ENCODE results near the gene ALDH6A1.

Gene ALDH6A1

GRCh38 chr14:74065746-74066575 is 18.3 kb downstream of the ALDH6A1 start:
- Mint-ChIP-seq H3K27ac (no peak overlapping the region), H3K36me3 (ENCODE audit: low read depth) (peaks cover 49% of the 10 kb centered on the region), H3K9me3 (no peaks in the 10 kb centered on the region), H3K4me1 (no peaks in the 10 kb centered on the region), H3K27me3 (ENCODE audit: low read depth) (no peaks in the 10 kb centered on the region), H3K4me3 (no peak overlapping the region)
- no peak for TF ChIP-seq CTCF (IDR thresholded peaks at IDR 0.05; ENCODE audit: unreplicated experiment in 3 of 3)

GRCh38 chr14:74064883-74065282 is 19.4 kb downstream of the ALDH6A1 start:
- H3K4me1 Mint-ChIP-seq, result no peaks in the 10 kb centered on the region
- peaks cover 55% of the 10 kb centered on the region for H3K36me3 Mint-ChIP-seq (ENCODE audit: low read depth)
- no peaks in the 10 kb centered on the region for H3K9me3 Mint-ChIP-seq
- H3K4me3 Mint-ChIP-seq, result no peak overlapping the region
- no peak for TF ChIP-seq CTCF (IDR thresholded peaks at IDR 0.05; ENCODE audit: unreplicated experiment in 3 of 3)
- H3K27me3 Mint-ChIP-seq (ENCODE audit: low read depth), result no peaks in the 10 kb centered on the region
- H3K27ac Mint-ChIP-seq, result no peak overlapping the region

- Mint-ChIP-seq H3K36me3 (ENCODE audit: low read depth) (peaks cover 59% of the 10 kb centered on the region), H3K27ac (no peak overlapping the region), H3K27me3 (ENCODE audit: low read depth) (no peaks in the 10 kb centered on the region), H3K4me3 (no peak overlapping the region), H3K4me1 (no peaks in the 10 kb centered on the region), H3K9me3 (no peaks in the 10 kb centered on the region)
- TF ChIP-seq CTCF (IDR thresholded peaks at IDR 0.05; ENCODE audit: unreplicated experiment in 3 of 3), result no peak
These were observed 19.8 kb downstream of the ALDH6A1 start for GRCh38 chr14:74064426-74064825.

GRCh38 chr14:74062809-74063150 is 21.5 kb downstream of the ALDH6A1 start:
- no peak overlapping the region for H3K4me3 Mint-ChIP-seq
- no peaks in the 10 kb centered on the region for H3K4me1 Mint-ChIP-seq
- peaks cover 55% of the 10 kb centered on the region for H3K36me3 Mint-ChIP-seq (ENCODE audit: low read depth)
- no peaks in the 10 kb centered on the region for H3K9me3 Mint-ChIP-seq
- TF ChIP-seq CTCF (IDR thresholded peaks at IDR 0.05; ENCODE audit: unreplicated experiment in 3 of 3), result no peak
- no peak overlapping the region for H3K27ac Mint-ChIP-seq
- H3K27me3 Mint-ChIP-seq (ENCODE audit: low read depth), result no peaks in the 10 kb centered on the region

GRCh38 chr14:74049876-74050495 is 34.3 kb downstream of the ALDH6A1 start:
- no peaks in the 10 kb centered on the region for H3K27me3 Mint-ChIP-seq (ENCODE audit: low read depth)
- no peaks in the 10 kb centered on the region for H3K4me1 Mint-ChIP-seq
- no peak overlapping the region for H3K27ac Mint-ChIP-seq
- peaks cover 11% of the 10 kb centered on the region for H3K36me3 Mint-ChIP-seq (ENCODE audit: low read depth)
- H3K9me3 Mint-ChIP-seq, result no peaks in the 10 kb centered on the region
- no peak for TF ChIP-seq CTCF (IDR thresholded peaks at IDR 0.05; ENCODE audit: unreplicated experiment in 3 of 3)
- H3K4me3 Mint-ChIP-seq, result no peak overlapping the region

- no peaks in the 10 kb centered on the region for H3K27me3 Mint-ChIP-seq (ENCODE audit: low read depth)
- no peaks in the 10 kb centered on the region for H3K9me3 Mint-ChIP-seq
- H3K27ac Mint-ChIP-seq, result no peak overlapping the region
- H3K4me3 Mint-ChIP-seq, result no peak overlapping the region
- no peaks in the 10 kb centered on the region for H3K4me1 Mint-ChIP-seq
- TF ChIP-seq CTCF (IDR thresholded peaks at IDR 0.05; ENCODE audit: unreplicated experiment in 3 of 3), result no peak
- peaks cover 8% of the 10 kb centered on the region for H3K36me3 Mint-ChIP-seq (ENCODE audit: low read depth)
These were observed 36.0 kb downstream of the ALDH6A1 start for GRCh38 chr14:74048281-74048680.
